Endothelial cell of umbilical vein (primary cell): ENCODE results near the gene ARHGEF38. TPM values are rescaled to one million over a fixed set of nuclear protein-coding genes. Genes with fewer than 3 reads are reported as not detected.

Experiments
- BruUV-seq: library from RNA; stranded (reverse); fragments of 400-500 nt; replicated peaks from 2 replicates; lab custom pipeline; 2021; lab: Mats Ljungman, UMichigan
- CTCF ChIA-PET: fragments of 300-600, 350-600 bp; sonication (Branson Sonifier 250); formaldehyde crosslinking; loops from one replicate; lab custom pipeline; 2021; ENCODE audit warnings: antibody characterized with exemption, inconsistent platforms; lab: Charles Lee
- POLR2A ChIA-PET: fragments of 300-600, 350-600 bp; sonication (Branson Sonifier 250); formaldehyde crosslinking; loops from one replicate; lab custom pipeline; 2021; ENCODE audit warnings: antibody characterized with exemption, inconsistent platforms; lab: Charles Lee
- DNase-seq: peaks from one replicate; pipeline ENCODE4 v3.0.0-alpha.2; 2011; ENCODE audit warnings: low read depth, low spot score
- FAIRE-seq: peaks from 2 replicates; lab custom pipeline; 2011; peaks lifted over from hg19 to GRCh38; lab: Jason Lieb, UNC
- H2AFZ ChIP-seq: 2 replicates; pipeline ENCODE4 v1.6.0; 2012; ENCODE audit warnings: low read depth, low read length, control low read depth, inconsistent platforms
- H3K27ac ChIP-seq: 2 replicates; pipeline ENCODE4 v1.5.1; 2011; ENCODE audit warnings: low read depth, mild to moderate bottlenecking, control low read depth, low read length, moderate library complexity; ENCODE audit not compliant: insufficient read depth
- H3K27me3 ChIP-seq, 2 experiments: 2 replicates each; pipeline versions ENCODE4 v1.6.0 to v1.6.1; 2011; ENCODE audit warnings: low read length in 2 of 2, mixed read lengths in 1 of 2; ENCODE audit not compliant: control insufficient read depth in 2 of 2, insufficient read depth in 2 of 2
- H3K36me3 ChIP-seq, 2 experiments: 2 replicates in 1 of 2; 3 replicates in 1 of 2; pipeline ENCODE4 v1.5.1; 2011; ENCODE audit warnings: low read length in 2 of 2, mild to moderate bottlenecking in 1 of 2, moderate library complexity in 1 of 2; ENCODE audit not compliant: control insufficient read depth in 2 of 2, insufficient read depth in 2 of 2; ENCODE audit errors: extremely low read depth in 1 of 2
- H3K4me1 ChIP-seq: 3 replicates; pipeline ENCODE4 v1.5.1; 2011; ENCODE audit warnings: mild to moderate bottlenecking, low read length; ENCODE audit not compliant: control insufficient read depth, insufficient read depth; ENCODE audit errors: extremely low read depth
- H3K4me2 ChIP-seq: 2 replicates; pipeline ENCODE4 v1.6.1; 2011; ENCODE audit warnings: low read length, control low read depth, mixed read lengths; ENCODE audit not compliant: insufficient read depth
- H3K4me3 ChIP-seq, 3 experiments: fragments of 200-600 bp in 1 of 3; sonication (generic), shearing (Covaris generic) in 1 of 3; replicated peaks in 1 of 3; 2 replicates each; pipeline ENCODE4 v1.5.1; 2011 to 2016; ENCODE audit warnings: control low read depth in 3 of 3, low read length in 3 of 3, mild to moderate bottlenecking in 2 of 3, inconsistent platforms in 1 of 3, low read depth in 1 of 3, moderate library complexity in 1 of 3; ENCODE audit not compliant: insufficient read depth in 1 of 3
- H3K79me2 ChIP-seq: 2 replicates; pipeline ENCODE4 v1.6.0; 2012; ENCODE audit warnings: low read length, inconsistent platforms; ENCODE audit not compliant: control insufficient read depth, insufficient read depth
- H3K9ac ChIP-seq: replicated peaks from 2 replicates; pipeline ENCODE3; 2011; ENCODE audit warnings: low read length, control low read depth; ENCODE audit not compliant: insufficient read depth; ENCODE audit errors: extremely low read depth
- H3K9me1 ChIP-seq: replicated peaks from 3 replicates; pipeline ENCODE4 v1.6.0; 2011; ENCODE audit warnings: mild to moderate bottlenecking, low read length; ENCODE audit not compliant: control insufficient read depth, insufficient read depth; ENCODE audit errors: extremely low read depth
- H3K9me3 ChIP-seq: replicated peaks from 2 replicates; pipeline ENCODE4 v1.5.1; 2012; ENCODE audit warnings: low read length, inconsistent platforms; ENCODE audit not compliant: control insufficient read depth, insufficient read depth
- H4K20me1 ChIP-seq: replicated peaks from 2 replicates; pipeline ENCODE3; 2011; ENCODE audit warnings: mild to moderate bottlenecking, low read length; ENCODE audit not compliant: control insufficient read depth, insufficient read depth; ENCODE audit errors: extremely low read depth
- CTCF ChIP-seq, 2 donors: IDR thresholded peaks; 1 replicate in 1 of 2; 2 replicates in 1 of 2; pipeline ENCODE4 v1.5.1; 2011; ENCODE audit warnings: low read length in 2 of 2, mild to moderate bottlenecking in 2 of 2, moderate library complexity in 2 of 2, control low read depth in 1 of 2, inconsistent platforms in 1 of 2, low read depth in 1 of 2; ENCODE audit not compliant: insufficient read depth in 1 of 2; ENCODE audit errors: extremely low read depth in 1 of 2
- EZH2 ChIP-seq: IDR thresholded peaks from 2 replicates; pipeline ENCODE4 v1.6.1; 2012; ENCODE audit warnings: borderline replicate concordance, low read depth, mild to moderate bottlenecking, moderate library complexity, low read length, inconsistent platforms; ENCODE audit not compliant: severe bottlenecking
- FOS ChIP-seq: IDR thresholded peaks from 2 replicates; pipeline ENCODE4 v1.6.1; 2011; ENCODE audit warnings: mild to moderate bottlenecking, low read length, moderate library complexity, borderline replicate concordance; ENCODE audit not compliant: insufficient read depth
- GATA2 ChIP-seq: IDR thresholded peaks from 2 replicates; pipeline ENCODE4 v1.7.0; 2011; ENCODE audit warnings: low read depth, mild to moderate bottlenecking, moderate library complexity, mixed read lengths, low read length; ENCODE audit not compliant: insufficient read length, insufficient read depth
- JUN ChIP-seq: IDR thresholded peaks from 2 replicates; pipeline ENCODE4 v1.6.1; 2011; ENCODE audit warnings: borderline replicate concordance, low read depth; ENCODE audit not compliant: insufficient read length, insufficient read depth
- MAX ChIP-seq: IDR thresholded peaks from 2 replicates; pipeline ENCODE4 v1.6.1; 2011; ENCODE audit not compliant: insufficient read depth, insufficient read length
- MYC ChIP-seq: IDR thresholded peaks from one replicate; pipeline ENCODE4 v1.6.1; 2011; ENCODE audit warnings: mild to moderate bottlenecking, low read depth, low read length
- POLR2A ChIP-seq: IDR thresholded peaks from 2 replicates; pipeline ENCODE4 v1.6.1; 2012; ENCODE audit warnings: low read depth, mild to moderate bottlenecking, control low read depth, low read length
- POLR2AphosphoS5 ChIP-seq: IDR thresholded peaks from 2 replicates; pipeline ENCODE4 v1.6.1; 2012; ENCODE audit warnings: low read depth, mild to moderate bottlenecking, control low read depth, low read length, moderate library complexity; ENCODE audit not compliant: insufficient read depth
- dilution Hi-C: fragments of 300-500 bp; cut with MboI; formaldehyde crosslinking; loops from one replicate; pipeline ENCODE4 v1.15.0; 2019; ENCODE audit warnings: low sequenced_read_pairs; ENCODE audit not compliant: extremely low pct_ligation_motif_present
- intact Hi-C: fragments of 100-400 bp; cut with micrococcal nuclease; formaldehyde crosslinking; loops from one replicate; pipeline ENCODE4 v1.10.0; 2022
- polyA plus RNA-seq, 4 experiments: library from polyadenylated mRNA; depleted of rRNA in 3 of 4; stranded (reverse) in 3 of 4; unstranded in 1 of 4; fragments of >200 nt; gene quantifications; 2 replicates each; pipeline versions ENCODE4 v1.2.1 to v1.2.3, GENCODE V29; 2011 to 2012; ENCODE audit warnings: missing spikeins in 1 of 4
- total RNA-seq: library from RNA; stranded (reverse); gene quantifications from 2 replicates; pipeline ENCODE4 v1.2.3, GENCODE V29; 2021

Gene ARHGEF38
- total and polyA plus RNA-seq, 2 donors (not counting 3 experiments of a cell fraction or from before 2014, with no cell fraction given), result not detected

DNA sequence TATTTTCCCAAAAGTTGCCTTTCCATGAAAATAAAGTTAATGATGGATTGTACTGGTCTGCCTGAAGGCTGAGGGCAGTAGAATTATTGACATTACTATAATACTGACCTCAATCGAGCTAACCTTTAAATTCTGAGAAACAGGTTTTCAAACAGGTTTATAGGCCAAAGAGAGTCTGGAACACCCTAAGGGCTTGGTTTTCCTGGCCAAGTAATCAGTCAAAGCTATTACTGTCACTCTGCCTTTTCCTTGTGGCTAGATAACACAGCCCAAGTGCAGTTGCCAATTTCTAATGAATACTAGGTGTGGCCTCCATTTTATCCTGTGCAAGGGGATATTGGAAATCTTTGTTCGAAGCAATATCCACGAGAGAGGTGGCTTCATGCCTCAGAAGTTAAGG, 80.8 kb downstream of the ARHGEF38 start:
- dilution Hi-C loops, result no loop called here
- Histone ChIP-seq H3K27me3 (no peaks in the 10 kb centered on the region), H2AFZ (no peak overlapping the region), H3K79me2 (no peaks in the 10 kb centered on the region), H3K9ac (no peak overlapping the region), H3K4me1 (no peaks in the 10 kb centered on the region), H3K27ac (no peak overlapping the region), H3K4me3 (no peak overlapping the region), H3K36me3 (no peaks in the 10 kb centered on the region), H3K4me2 (no peak overlapping the region), H4K20me1 (no peaks in the 10 kb centered on the region), H3K9me3 (no peaks in the 10 kb centered on the region), H3K9me1 (no peaks in the 10 kb centered on the region)
- intact Hi-C loops, result loop anchor here (2.0 kb wide), 1 partner anchor 492 kb away; no protein-coding TSS in a partner anchor
- no TSS peak for BruUV-seq
- FAIRE-seq (no peak), DNase-seq (no peak)
- POLR2A ChIA-PET, result no interaction called here
- no peak for TF ChIP-seq EZH2
- TF ChIP-seq JUN, result no peak
- no peak for TF ChIP-seq CTCF (IDR thresholded peaks at IDR 0.05; ENCODE audit: extremely low read depth in 1 of 2, insufficient read depth in 1 of 2, low read depth in 1 of 2, low read length in 2 of 2)
- TF ChIP-seq POLR2A, result no peak
- no peak for TF ChIP-seq FOS
- no peak for TF ChIP-seq GATA2
- TF ChIP-seq MYC, result no peak
- TF ChIP-seq MAX, result no peak
- no peak for TF ChIP-seq POLR2AphosphoS5
- CTCF ChIA-PET, result interaction anchor here (1.0 to 1.5 kb wide), 2 partner anchors 9 to 33 kb away, joined by 3 read pairs; no protein-coding TSS in a partner anchor
